GM21786 (cell line): ENCODE measurements around the gene CARMIL1.

Experiments used
- ATAC-seq: cut with Tn5 transposase; IDR thresholded peaks from one replicate; pipeline ENCODE4 v1.9.1; 2021; ENCODE audit not compliant: unreplicated experiment

Gene CARMIL1

GRCh38 chr6:25307805-25308494 is 28.8 kb downstream of the CARMIL1 start:
- ATAC-seq: no peak

GRCh38 chr6:25309886-25310285 is 30.7 kb downstream of the CARMIL1 start:
- ATAC-seq: no peak

GRCh38 chr6:25311331-25311840 is 32.2 kb downstream of the CARMIL1 start:
- no peak for ATAC-seq

- no peak for ATAC-seq
These were observed 33.0 kb downstream of the CARMIL1 start for GRCh38 chr6:25312034-25312620.

GRCh38 chr6:25312703-25313102 is 33.5 kb downstream of the CARMIL1 start:
- ATAC-seq: no peak

GRCh38 chr6:25314509-25315175 is 35.5 kb downstream of the CARMIL1 start:
- ATAC-seq: no peak

GRCh38 chr6:25315194-25316177 is 36.3 kb downstream of the CARMIL1 start:
- ATAC-seq: no peak

- ATAC-seq: no peak
These were observed 37.5 kb downstream of the CARMIL1 start for GRCh38 chr6:25316626-25317025.

- ATAC-seq: no peak
These were observed 39.4 kb downstream of the CARMIL1 start for GRCh38 chr6:25318589-25318988.

- no peak for ATAC-seq
These were observed 41.3 kb downstream of the CARMIL1 start for GRCh38 chr6:25320459-25320858.

GRCh38 chr6:25322692-25323091 is 43.5 kb downstream of the CARMIL1 start:
- ATAC-seq: no peak

GRCh38 chr6:25324066-25324762 is 45.0 kb downstream of the CARMIL1 start:
- ATAC-seq: no peak

GRCh38 chr6:25326126-25326525 is 47.0 kb downstream of the CARMIL1 start:
- no peak for ATAC-seq

GRCh38 chr6:25326960-25327359 is 47.8 kb downstream of the CARMIL1 start:
- ATAC-seq: no peak

- no peak for ATAC-seq
These were observed 48.3 kb downstream of the CARMIL1 start for GRCh38 chr6:25327432-25327831.

- no peak for ATAC-seq
These were observed 50.1 kb downstream of the CARMIL1 start for GRCh38 chr6:25329161-25329817.

- no peak for ATAC-seq
These were observed 50.8 kb downstream of the CARMIL1 start for GRCh38 chr6:25329982-25330381.

GRCh38 chr6:25330796-25331685 is 51.9 kb downstream of the CARMIL1 start:
- ATAC-seq: no peak

GRCh38 chr6:25332165-25332564 is 53.0 kb downstream of the CARMIL1 start:
- no peak for ATAC-seq
